NOMO-1 (cell line): ENCODE measurements around the gene BAZ2A.

Source experiments
- DNase-seq, 2 experiments: peaks; one replicate each; lab custom pipeline; 2025; ENCODE audit not compliant: unreplicated experiment in 2 of 2; lab: John Stamatoyannopoulos, UW

BAZ2A gene

DNA sequence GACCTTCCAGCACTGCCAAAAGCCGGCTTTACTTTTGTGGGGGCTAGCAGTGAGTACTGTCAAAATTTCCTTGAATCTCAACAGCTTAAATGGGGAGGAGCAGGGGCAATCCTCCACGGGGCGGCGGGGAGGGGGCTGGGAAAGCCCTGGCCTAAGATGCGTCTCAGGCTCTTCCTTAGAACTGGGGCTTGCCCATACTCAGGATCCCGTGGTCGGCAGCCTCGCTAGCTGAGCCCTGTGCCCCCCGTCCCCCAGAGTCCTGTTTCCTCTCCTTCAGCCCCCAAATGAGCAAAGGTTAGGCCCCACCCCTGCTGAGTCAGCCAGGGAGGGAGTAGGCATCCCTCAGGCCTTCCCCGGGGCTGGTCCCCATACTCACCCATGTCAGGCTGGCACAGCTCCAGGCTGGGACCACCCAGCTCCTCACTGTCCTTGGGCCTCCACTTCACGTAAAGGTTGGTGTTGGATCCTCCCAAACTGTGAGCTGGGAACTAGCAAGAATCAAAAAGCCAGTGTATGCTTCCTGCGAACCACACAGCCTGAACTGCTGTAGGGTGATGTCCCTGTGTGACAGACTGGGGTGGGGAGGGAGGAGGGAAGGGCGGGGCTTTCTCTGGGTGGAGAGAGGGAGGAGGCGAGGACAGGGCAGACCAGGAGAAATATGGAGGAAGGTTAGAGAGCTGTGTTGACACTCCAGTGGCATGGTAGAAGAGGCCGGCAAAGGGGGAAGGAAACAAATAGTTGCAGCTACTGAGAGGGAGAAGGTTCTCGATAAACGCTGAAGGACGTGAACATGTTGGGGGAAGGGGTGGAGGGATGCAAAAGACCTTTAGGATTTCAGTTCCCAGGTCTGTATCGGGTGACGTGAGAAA is 5.9 kb upstream of the BAZ2A start:
- DNase-seq = peak; percentile 80 to 87

GRCh38 chr12:56634837-56635791 is 5.0 kb upstream of the BAZ2A start:
- DNase-seq = peak; percentile 56 to 76

DNA sequence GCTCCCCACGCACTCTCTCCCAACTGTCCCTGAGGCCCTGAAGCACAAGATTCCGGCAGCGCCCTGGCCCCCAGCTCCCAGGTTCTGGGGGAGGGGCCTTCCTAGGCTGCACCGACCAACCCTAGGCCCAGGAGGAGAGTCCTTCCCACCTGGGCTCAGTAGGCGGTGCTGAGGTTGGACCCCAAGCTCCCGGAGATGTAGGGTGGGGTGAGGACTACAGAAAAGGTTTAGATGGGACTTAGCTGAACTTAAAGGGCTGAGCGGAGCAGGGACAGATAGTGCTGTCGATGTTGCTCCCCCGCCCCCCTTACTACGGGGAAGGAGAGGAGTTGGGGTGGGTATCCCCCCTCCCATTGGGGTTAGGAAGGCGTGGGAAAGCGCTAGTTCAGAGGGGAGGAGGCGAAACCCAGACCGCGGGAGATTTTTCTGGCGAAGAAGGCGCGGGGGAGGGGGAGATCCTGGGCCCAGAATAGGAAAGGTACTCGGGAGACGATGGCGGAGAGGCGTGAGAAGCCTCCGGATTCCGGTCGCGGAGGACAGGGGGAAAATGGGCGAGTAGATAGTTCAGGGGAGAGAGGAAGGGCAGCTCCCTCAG is 4.2 kb upstream of the BAZ2A start:
- no peak for DNase-seq

DNA sequence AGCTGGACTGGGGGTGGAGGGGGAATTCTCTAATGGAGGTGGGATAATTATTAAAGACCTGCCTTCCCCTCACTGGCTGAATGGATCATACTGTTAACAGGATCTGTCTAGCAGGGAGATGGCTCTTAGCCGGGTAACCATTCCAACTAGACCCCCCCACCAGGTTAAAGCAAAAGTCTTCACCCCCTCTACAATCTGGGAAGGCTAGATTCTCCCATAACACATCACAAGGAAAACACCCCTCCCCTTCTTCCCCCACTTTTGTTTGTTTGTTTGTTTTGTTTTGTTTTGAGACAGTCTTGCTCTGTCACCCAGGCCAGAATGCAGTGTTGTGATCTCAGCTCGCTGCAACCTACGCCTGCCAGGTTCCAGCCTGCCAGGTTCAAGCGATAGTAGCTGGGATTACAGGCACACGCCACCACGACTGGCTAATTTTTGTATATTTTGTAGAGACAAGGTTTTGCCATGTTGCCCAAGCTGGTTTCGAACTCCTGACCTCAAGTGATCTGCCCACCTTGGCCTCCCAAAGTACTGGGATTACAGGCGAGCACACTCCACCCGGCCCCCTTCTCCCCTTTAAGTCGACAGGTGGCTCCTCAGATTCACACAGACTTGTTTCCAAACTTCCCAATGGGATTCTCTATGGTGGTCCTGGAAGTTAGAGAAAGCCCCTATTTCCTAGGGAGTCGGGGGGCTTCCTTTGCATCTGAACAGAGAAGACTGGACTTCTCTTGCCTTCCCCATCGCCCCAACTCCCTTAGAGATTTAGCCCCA is 3.5 kb upstream of the BAZ2A start:
- no peak for DNase-seq

- no peak for DNase-seq
Measured at GRCh38 chr12:56632701-56633467, 2.8 kb upstream of the BAZ2A start.

- peak; percentile 57 to 58 for DNase-seq
Measured at GRCh38 chr12:56631790-56632700, 1.9 kb upstream of the BAZ2A start.

- DNase-seq = no peak
Measured at GRCh38 chr12:56629459-56630179, 507 bp downstream of the BAZ2A start.

DNA sequence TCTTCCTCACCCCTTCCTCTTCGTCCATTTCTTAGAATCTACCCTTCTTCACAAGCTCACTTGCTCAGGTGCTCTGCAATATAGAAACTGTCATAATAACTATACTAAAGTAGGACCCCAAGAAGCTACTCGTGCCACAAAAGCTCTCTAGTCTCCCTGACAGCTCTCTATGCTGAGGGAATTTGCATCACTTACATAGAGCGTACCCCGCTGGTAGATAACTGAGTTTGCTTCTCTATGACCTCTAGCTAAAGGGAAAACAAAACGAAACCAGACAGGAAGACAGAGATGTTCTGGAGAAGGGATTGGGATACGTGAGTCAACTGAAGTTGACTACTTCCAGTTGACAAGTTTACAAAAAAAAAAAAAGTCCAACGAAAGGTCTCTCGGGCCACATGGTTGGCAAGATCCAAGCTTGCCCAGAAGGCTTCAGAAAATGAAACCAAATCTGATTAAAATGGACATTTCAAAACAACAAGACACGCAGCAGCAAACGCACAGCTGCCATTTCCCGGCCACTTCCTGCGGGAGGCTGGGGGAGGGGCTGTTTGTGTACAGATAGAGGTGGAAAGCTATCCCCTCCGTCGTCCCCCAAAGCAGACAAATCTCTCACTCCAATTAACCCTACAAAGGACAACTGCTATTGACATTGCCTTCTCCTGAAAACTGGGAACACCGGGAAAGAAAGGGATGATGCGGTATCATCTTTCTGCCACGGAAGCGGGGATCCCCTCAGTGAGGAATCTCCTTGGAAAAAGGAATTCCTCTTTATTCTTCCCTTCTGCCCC is 1.3 kb downstream of the BAZ2A start:
- DNase-seq = peak in 1 of 2 experiments; percentile 61

- DNase-seq = no peak
Measured at GRCh38 chr12:56626701-56627100, 3.4 kb downstream of the BAZ2A start.

- DNase-seq = no peak
Measured at GRCh38 chr12:56622535-56622934, 7.6 kb downstream of the BAZ2A start.

DNA sequence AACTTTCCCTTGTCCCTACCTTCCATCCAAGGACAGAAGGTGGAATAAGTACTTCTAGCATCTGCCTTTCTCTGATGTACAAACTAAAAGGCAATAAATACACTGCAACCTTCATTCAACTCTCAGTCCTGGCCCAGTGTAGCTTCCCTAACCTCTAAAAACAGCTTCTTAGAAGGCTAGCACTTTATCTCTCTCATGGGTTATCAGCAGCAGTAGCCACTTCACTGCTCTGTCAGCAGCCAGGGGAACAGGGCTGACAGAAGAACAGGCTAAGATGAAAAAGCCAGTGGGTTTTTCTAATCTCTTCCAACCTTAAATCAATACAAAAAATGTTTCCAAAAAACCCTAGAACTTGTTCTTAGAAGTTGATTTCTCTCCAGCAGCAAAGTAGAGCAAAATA is 13.2 kb downstream of the BAZ2A start:
- no peak for DNase-seq

- DNase-seq = no peak
Measured at GRCh38 chr12:56616244-56616643, 13.9 kb downstream of the BAZ2A start.

DNA sequence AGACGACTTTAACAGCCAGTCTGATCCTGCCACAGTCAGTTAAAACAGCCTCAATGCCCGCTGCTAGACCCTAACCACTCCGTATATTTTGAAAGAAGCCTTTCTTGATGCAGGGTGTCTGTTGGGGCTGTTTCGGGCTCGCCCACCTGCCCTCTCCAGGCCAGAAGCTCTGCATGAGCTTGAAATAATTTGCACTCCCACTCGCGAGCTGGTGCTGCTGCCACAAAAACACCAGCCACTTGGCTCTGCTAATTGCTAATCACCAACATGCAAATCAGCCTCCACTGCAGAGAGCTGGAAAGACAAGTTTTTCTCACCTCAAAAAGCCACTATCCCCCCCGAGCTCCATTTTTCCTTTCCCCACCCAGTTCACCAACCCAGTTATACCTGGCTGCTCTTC is 15.5 kb downstream of the BAZ2A start:
- no peak for DNase-seq

- no peak for DNase-seq
Measured at GRCh38 chr12:56604355-56604754, 25.8 kb downstream of the BAZ2A start.

DNA sequence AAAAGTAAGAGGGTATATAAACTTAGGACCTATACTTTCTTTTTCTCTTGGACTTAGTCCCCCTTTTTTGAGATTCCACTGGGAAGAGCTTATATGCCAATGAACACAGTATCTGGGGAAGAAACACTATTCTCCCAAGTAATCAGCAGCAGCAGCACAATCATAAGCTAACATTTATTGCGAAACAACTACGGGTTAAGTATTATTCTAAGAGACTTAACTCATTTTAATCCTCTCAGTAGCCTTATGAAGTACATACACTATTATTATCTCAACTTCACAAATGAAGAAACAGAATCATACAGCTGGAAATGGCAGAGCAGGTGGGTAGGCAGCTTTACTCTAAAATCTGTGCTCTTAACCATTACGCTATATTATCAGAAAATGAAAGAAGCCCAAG is 27.9 kb downstream of the BAZ2A start:
- DNase-seq = no peak

DNA sequence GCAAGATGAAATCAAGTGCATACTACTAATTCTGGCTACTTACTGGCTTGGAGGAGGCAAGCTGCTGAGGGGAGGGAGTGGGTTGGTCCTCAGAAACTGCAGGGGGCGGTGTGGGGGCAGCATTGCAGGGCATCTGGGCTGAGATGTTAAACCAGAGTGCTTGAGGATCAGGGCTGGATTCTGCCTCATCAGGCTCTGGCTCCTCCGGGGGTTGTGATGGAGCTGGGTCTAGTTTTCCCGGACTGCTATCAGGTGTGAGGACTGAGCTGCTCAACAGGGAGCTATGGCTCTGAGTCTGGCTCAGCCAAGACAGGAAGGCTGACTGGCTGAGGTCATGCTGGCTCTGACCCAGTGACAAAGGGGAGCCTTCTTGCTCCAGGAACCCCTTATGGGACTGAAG is 28.6 kb downstream of the BAZ2A start:
- DNase-seq = no peak

DNA sequence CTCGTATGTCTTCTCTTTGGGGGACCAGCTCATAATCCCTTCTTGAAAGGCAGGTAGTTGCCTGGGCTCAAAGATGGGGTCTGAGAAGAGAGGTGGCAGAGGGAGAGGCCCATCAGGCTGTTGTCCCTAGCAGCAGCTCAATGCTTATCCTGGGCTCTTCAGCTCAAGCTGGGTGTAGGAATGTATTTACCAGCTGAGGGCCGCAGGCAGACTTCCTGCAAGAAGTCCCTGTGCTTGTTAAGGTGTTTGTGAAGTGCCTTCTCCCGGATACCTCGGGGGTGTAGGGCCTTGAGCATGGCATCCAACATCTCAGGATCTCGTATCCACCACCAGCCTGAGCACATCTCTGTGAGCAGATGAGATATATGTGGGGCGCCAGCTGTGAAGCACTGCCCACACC is 29.4 kb downstream of the BAZ2A start:
- no peak for DNase-seq
